Measurements from ENCODE around the gene ANKRD60. TPM values are rescaled to one million over a fixed set of nuclear protein-coding genes. Genes with fewer than 3 reads are reported as not detected.

The ANKRD60 gene
- total and polyA plus RNA-seq, 2 of the 4 experiments (the other 2 are of a cell fraction) = not detected

- in situ Hi-C loops (cut with MboI; ENCODE audit: low sequenced_read_pairs) (loop anchor here (25.0 kb wide), 1 partner anchor 793 kb away; the partner anchor contains the start of genes ATP5F1E and PRELID3B), intact Hi-C loops (cut with micrococcal nuclease) (no loop called here), dilution Hi-C loops (cut with HindIII; ENCODE audit: low sequenced_read_pairs, unreplicated experiment) (loop anchor here (25.0 kb wide), 1 partner anchor 418 kb away; the partner anchor contains the start of gene STX16)
- Histone ChIP-seq H3K56ac (ENCODE audit: extremely low read depth, insufficient read depth, low read length) (no peak overlapping the region), H3K23ac (ENCODE audit: low read depth, low read length) (no peak overlapping the region), H2AK5ac (ENCODE audit: low read depth, low read length) (peak overlapping the region; percentile 72; the same call in 1 of the 2 replicates), H3K9ac (ENCODE audit: low read depth, low read length) (no peak overlapping the region), H2BK20ac (ENCODE audit: low read depth, low read length) (peak overlapping the region; percentile 64; the same call in 1 of the 2 replicates), H3K36me3 (ENCODE audit: control insufficient read depth, insufficient read depth, low read length) (peaks cover 35% of the 10 kb centered on the region), H3K14ac (replicated peaks; ENCODE audit: low read depth, low read length) (no peak overlapping the region), H3K18ac (ENCODE audit: low read depth, low read length) (peak overlapping the region; percentile 82), H2AFZ (replicated peaks; ENCODE audit: low read length, poor library complexity) (no peak overlapping the region), H4K5ac (ENCODE audit: low read depth, low read length) (no peak overlapping the region), H3K4me1 (ENCODE audit: control insufficient read depth, insufficient read depth, low read length) (peaks cover 9% of the 10 kb centered on the region), H4K8ac (ENCODE audit: low read depth in 2 of 2, low read length in 2 of 2) (peak overlapping the region in 1 of 2 experiments; percentile 53; a peak in 1 of 4 replicates), H3K9me3 (ENCODE audit: control insufficient read depth, insufficient read depth, low read length) (no peaks in the 10 kb centered on the region), H3K79me1 (ENCODE audit: low read depth in 1 of 2, low read length in 2 of 2) (peaks cover 0 to 24% of the 10 kb centered on the region in 2 experiments; a peak in 2 of 4 replicates), H3K4me2 (ENCODE audit: low read depth, low read length) (peak overlapping the region; percentile 53; the same call in 1 of the 2 replicates), H3K4ac (ENCODE audit: low read depth, low read length) (peak overlapping the region; percentile 54), H3K9me1 (ENCODE audit: insufficient read depth, low read length) (peaks cover 22% of the 10 kb centered on the region), H4K20me1 (ENCODE audit: insufficient read depth, low read length) (no peaks in the 10 kb centered on the region), H4K91ac (ENCODE audit: insufficient read depth, low read depth, low read length) (peak overlapping the region; percentile 39), H2BK5ac (ENCODE audit: low read depth, low read length, poor library complexity, severe bottlenecking) (peak overlapping the region; percentile 43), H3K4me3 (ENCODE audit: insufficient read depth, low read depth, low read length) (no peak overlapping the region), H2BK15ac (ENCODE audit: low read depth, low read length) (0 out of 3 replicates have a peak overlapping the region, but pooled peaks have one; percentile 7), H3K27me3 (ENCODE audit: control insufficient read depth, insufficient read depth, low read length) (no peaks in the 10 kb centered on the region), H2BK120ac (ENCODE audit: low read depth, low read length) (peak overlapping the region; percentile 50; the same call in 1 of the 2 replicates), H3K27ac (ENCODE audit: insufficient read depth, low read length) (no peak overlapping the region), H2AK9ac (replicated peaks; ENCODE audit: low read depth, low read length, poor library complexity) (no peak overlapping the region)
- ATAC-seq (ENCODE audit: low read depth) = peak; percentile 82
- CTCF ChIA-PET = no interaction called here
- POLR2A ChIA-PET (ENCODE audit: unreplicated experiment) = no interaction called here
- WGBS, 2 experiments (ENCODE audit: extremely low coverage in 2 of 2, insufficient read length in 1 of 2) = 0% methylated on average over 1 of the region's 9 CpGs; no CpG with 5 or more reads in 1 of the 2 experiments
- BruUV-seq (replicated peaks) = no TSS peak
- peak; percentile 60 for DNase-seq
- TF ChIP-seq CHD1 (IDR thresholded peaks at IDR 0.05; ENCODE audit: low read depth, low read length) (no peak), MAZ (IDR thresholded peaks at IDR 0.05; ENCODE audit: borderline replicate concordance, low read depth, low read length) (no peak), MXI1 (IDR thresholded peaks at IDR 0.05; ENCODE audit: borderline replicate concordance, low read depth, low read length) (no peak), CEBPB (IDR thresholded peaks at IDR 0.05; ENCODE audit: low read depth, low read length) (no peak)
- TF ChIP-seq, protein P1, sequence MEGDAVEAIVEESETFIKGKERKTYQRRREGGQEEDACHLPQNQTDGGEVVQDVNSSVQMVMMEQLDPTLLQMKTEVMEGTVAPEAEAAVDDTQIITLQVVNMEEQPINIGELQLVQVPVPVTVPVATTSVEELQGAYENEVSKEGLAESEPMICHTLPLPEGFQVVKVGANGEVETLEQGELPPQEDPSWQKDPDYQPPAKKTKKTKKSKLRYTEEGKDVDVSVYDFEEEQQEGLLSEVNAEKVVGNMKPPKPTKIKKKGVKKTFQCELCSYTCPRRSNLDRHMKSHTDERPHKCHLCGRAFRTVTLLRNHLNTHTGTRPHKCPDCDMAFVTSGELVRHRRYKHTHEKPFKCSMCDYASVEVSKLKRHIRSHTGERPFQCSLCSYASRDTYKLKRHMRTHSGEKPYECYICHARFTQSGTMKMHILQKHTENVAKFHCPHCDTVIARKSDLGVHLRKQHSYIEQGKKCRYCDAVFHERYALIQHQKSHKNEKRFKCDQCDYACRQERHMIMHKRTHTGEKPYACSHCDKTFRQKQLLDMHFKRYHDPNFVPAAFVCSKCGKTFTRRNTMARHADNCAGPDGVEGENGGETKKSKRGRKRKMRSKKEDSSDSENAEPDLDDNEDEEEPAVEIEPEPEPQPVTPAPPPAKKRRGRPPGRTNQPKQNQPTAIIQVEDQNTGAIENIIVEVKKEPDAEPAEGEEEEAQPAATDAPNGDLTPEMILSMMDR (conservative IDR thresholded peaks at IDR 0.05; ENCODE audit: low read depth, low read length) = no peak
These were observed 15.4 kb upstream of the ANKRD60 start for GRCh38 chr20:58243653-58244410.

All from IMR-90 (cell line).